HG02610 (cell line): ENCODE results near the gene SPI1.

Experiments used
- ATAC-seq: cut with Tn5 transposase; IDR thresholded peaks from one replicate; pipeline ENCODE4 v1.9.1; 2021; ENCODE audit warnings: mild to moderate bottlenecking, moderate library complexity; ENCODE audit not compliant: unreplicated experiment

The SPI1 gene

GRCh38 chr11:47359586-47359985, 18.8 kb downstream of the SPI1 start:
- no peak for ATAC-seq

- ATAC-seq = no peak
Measured at GRCh38 chr11:47359162-47359561, 19.2 kb downstream of the SPI1 start.

GRCh38 chr11:47358731-47359051, 19.7 kb downstream of the SPI1 start:
- no peak for ATAC-seq

GRCh38 chr11:47357985-47358730, 20.2 kb downstream of the SPI1 start:
- ATAC-seq = no peak

GRCh38 chr11:47356998-47357329, 21.4 kb downstream of the SPI1 start:
- ATAC-seq = no peak

GRCh38 chr11:47356129-47356997, 22.0 kb downstream of the SPI1 start:
- ATAC-seq = no peak

- no peak for ATAC-seq
Measured at GRCh38 chr11:47355283-47356128, 22.8 kb downstream of the SPI1 start.

- ATAC-seq = no peak
Measured at GRCh38 chr11:47354913-47355282, 23.4 kb downstream of the SPI1 start.

- no peak for ATAC-seq
Measured at GRCh38 chr11:47353978-47354774, 24.2 kb downstream of the SPI1 start.

- ATAC-seq = no peak
Measured at GRCh38 chr11:47352556-47352955, 25.8 kb downstream of the SPI1 start, which contains the start of gene MYBPC3. Gene MYBPC3 (minus strand): TSS chr11:47352702. CDS start chr11:47352647, 55 bp downstream.

GRCh38 chr11:47351156-47352126, 26.9 kb downstream of the SPI1 start:
- no peak for ATAC-seq

- no peak for ATAC-seq
Measured at GRCh38 chr11:47350315-47350714, 28.0 kb downstream of the SPI1 start.

- no peak for ATAC-seq
Measured at GRCh38 chr11:47349521-47350095, 28.7 kb downstream of the SPI1 start.

GRCh38 chr11:47348859-47349258, 29.5 kb downstream of the SPI1 start:
- no peak for ATAC-seq

GRCh38 chr11:47348131-47348802, 30.1 kb downstream of the SPI1 start:
- ATAC-seq = no peak

GRCh38 chr11:47347137-47347536, 31.2 kb downstream of the SPI1 start:
- ATAC-seq = no peak

- ATAC-seq = no peak
Measured at GRCh38 chr11:47345890-47346563, 32.3 kb downstream of the SPI1 start.

GRCh38 chr11:47342854-47343253, 35.5 kb downstream of the SPI1 start:
- no peak for ATAC-seq
